ENCODE results near the gene CDK2.

GRCh38 chr12:55938826-55939501 is 27.7 kb upstream of the CDK2 start:
- TF ChIP-seq CTCF (IDR thresholded peaks at IDR 0.05) = no peak
- TF ChIP-seq POLR2A (IDR thresholded peaks at IDR 0.05) = no peak
- TF ChIP-seq POLR2AphosphoS5 (IDR thresholded peaks at IDR 0.05; ENCODE audit: insufficient read depth in 1 of 2, low read depth in 1 of 2) = no peak
